ENCODE measurements around the gene JHY.

The JHY gene

DNA sequence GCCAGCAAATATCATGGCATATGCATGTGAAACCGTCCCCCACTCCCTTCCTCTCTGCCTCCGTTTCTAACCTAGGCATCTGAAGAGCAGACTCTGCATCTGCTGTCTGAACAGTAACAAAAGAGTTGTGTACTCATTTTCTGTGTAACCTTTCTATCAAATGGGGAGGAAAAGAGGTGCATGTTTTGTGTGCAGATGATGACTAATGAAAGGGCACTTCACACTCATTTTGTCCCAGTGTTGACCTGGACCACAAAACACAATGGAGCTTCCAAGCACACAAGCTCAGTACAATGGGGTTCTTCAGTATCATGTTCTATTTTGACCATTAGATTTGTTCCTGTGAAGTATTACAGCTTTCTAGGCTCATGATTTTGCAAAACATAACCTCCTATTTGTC lies 13.0 kb downstream of the JHY start:
- Histone ChIP-seq H2BK12ac (ENCODE audit: low read length in 2 of 2) (no peak overlapping the region), H3K36me3 (ENCODE audit: control insufficient read depth in 1 of 2, insufficient read depth in 2 of 2, low read depth in 1 of 2, low read length in 2 of 2) (peaks cover 0 to 2% of the 10 kb centered on the region in 2 experiments), H3K9me3 (ENCODE audit: control insufficient read depth, low read length) (no peaks in the 10 kb centered on the region), H3K4me2 (ENCODE audit: low read length, poor library complexity, severe bottlenecking) (no peak overlapping the region), H3K23ac (ENCODE audit: low read length in 2 of 2) (no peak overlapping the region), H2AK5ac (ENCODE audit: low read length, severe bottlenecking) (no peak overlapping the region), H3K4me3 (ENCODE audit: insufficient read depth in 1 of 2, low read depth in 1 of 2, low read length in 2 of 2) (no peak overlapping the region), H3K18ac (ENCODE audit: low read depth in 1 of 2, low read length in 2 of 2) (no peak overlapping the region), H4K8ac (ENCODE audit: low read length) (no peak overlapping the region), H2BK15ac (ENCODE audit: low read depth, poor library complexity, severe bottlenecking) (no peak overlapping the region), H3K9ac (ENCODE audit: low read length) (no peak overlapping the region), H3K14ac (ENCODE audit: low read length in 2 of 2) (no peak overlapping the region), H2AFZ (ENCODE audit: low read depth, low read length) (no peak overlapping the region), H2BK5ac (ENCODE audit: low read depth, low read length, poor library complexity, severe bottlenecking) (no peak overlapping the region), H3K27ac (ENCODE audit: low read length, poor library complexity, severe bottlenecking) (no peak overlapping the region), H3K27me3 (ENCODE audit: control insufficient read depth in 1 of 2, insufficient read depth in 1 of 2, low read length in 2 of 2) (no peaks in the 10 kb centered on the region), H3K4ac (ENCODE audit: low read depth in 1 of 2, low read length in 2 of 2) (no peak overlapping the region), H3K4me1 (ENCODE audit: control insufficient read depth, insufficient read depth, low read depth, low read length) (no peaks in the 10 kb centered on the region), H4K91ac (ENCODE audit: low read length) (no peak overlapping the region), H3K79me1 (replicated peaks; ENCODE audit: low read length, poor library complexity, severe bottlenecking) (no peaks in the 10 kb centered on the region), H2BK120ac (ENCODE audit: low read depth, low read length) (no peak overlapping the region)
- 90% methylated on average over 2 of the region's 2 CpGs for WGBS
- no peak for DNase-seq

DNA sequence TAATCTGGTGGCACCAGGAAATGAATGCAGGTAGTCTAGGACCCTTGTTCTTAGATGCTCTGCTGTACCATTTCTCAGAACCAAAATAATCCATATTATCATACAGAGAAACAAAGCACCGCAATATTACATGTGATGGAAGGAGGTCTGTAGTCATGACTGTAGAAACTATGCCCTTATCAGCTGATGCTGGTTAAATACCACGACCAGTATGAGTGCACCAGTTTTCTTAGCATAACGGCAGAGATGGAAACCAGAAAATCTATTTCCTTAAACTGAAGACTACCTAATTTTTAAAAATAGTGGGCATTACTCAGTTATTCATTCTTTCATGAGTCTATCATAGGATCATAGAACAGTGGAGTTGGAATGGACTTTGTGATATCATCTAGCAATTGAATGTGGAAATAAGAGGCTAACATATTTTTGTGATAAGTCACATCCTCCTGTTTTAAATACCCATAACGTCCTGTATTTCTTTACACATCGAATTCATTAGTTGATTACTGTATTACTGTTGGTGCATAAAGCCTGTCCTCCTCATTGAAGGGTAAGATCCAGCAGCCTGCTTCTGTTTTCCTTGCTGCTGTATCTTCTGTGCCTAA lies 15.1 kb downstream of the JHY start:
- H3K27me3 ChIP-seq (ENCODE audit: control insufficient read depth in 1 of 2, insufficient read depth in 1 of 2, low read length in 2 of 2), result no peaks in the 10 kb centered on the region
- no peaks in the 10 kb centered on the region for H3K79me1 ChIP-seq (replicated peaks; ENCODE audit: low read length, poor library complexity, severe bottlenecking)
- no peak overlapping the region for H3K9ac ChIP-seq (ENCODE audit: low read length)
- H4K8ac ChIP-seq (ENCODE audit: low read length), result no peak overlapping the region
- no peak overlapping the region for H3K4me2 ChIP-seq (ENCODE audit: low read length, poor library complexity, severe bottlenecking)
- no peak overlapping the region for H4K91ac ChIP-seq (ENCODE audit: low read length)
- H3K36me3 ChIP-seq (ENCODE audit: control insufficient read depth in 1 of 2, insufficient read depth in 2 of 2, low read depth in 1 of 2, low read length in 2 of 2), result peaks cover 0 to 2% of the 10 kb centered on the region in 2 experiments
- no peaks in the 10 kb centered on the region for H3K4me1 ChIP-seq (ENCODE audit: control insufficient read depth, insufficient read depth, low read depth, low read length)
- no peak overlapping the region for H2BK12ac ChIP-seq (ENCODE audit: low read length in 2 of 2)
- no peak overlapping the region for H2BK15ac ChIP-seq (ENCODE audit: low read depth, poor library complexity, severe bottlenecking)
- 62% methylated on average over 4 of the region's 5 CpGs for WGBS
- no peak overlapping the region for H3K27ac ChIP-seq (ENCODE audit: low read length, poor library complexity, severe bottlenecking)
- no peak overlapping the region for H3K4ac ChIP-seq (ENCODE audit: low read depth in 1 of 2, low read length in 2 of 2)
- no peak overlapping the region for H3K14ac ChIP-seq (ENCODE audit: low read length in 2 of 2)
- no peak overlapping the region for H2AFZ ChIP-seq (ENCODE audit: low read depth, low read length)
- no peak overlapping the region for H2AK5ac ChIP-seq (ENCODE audit: low read length, severe bottlenecking)
- DNase-seq, result peak; percentile 10
- H3K4me3 ChIP-seq (ENCODE audit: insufficient read depth in 1 of 2, low read depth in 1 of 2, low read length in 2 of 2), result no peak overlapping the region
- no peak overlapping the region for H2BK5ac ChIP-seq (ENCODE audit: low read depth, low read length, poor library complexity, severe bottlenecking)
- no peak overlapping the region for H2BK120ac ChIP-seq (ENCODE audit: low read depth, low read length)
- no peak overlapping the region for H3K23ac ChIP-seq (ENCODE audit: low read length in 2 of 2)
- H3K9me3 ChIP-seq (ENCODE audit: control insufficient read depth, low read length), result no peaks in the 10 kb centered on the region
- H3K18ac ChIP-seq (ENCODE audit: low read depth in 1 of 2, low read length in 2 of 2), result no peak overlapping the region

DNA sequence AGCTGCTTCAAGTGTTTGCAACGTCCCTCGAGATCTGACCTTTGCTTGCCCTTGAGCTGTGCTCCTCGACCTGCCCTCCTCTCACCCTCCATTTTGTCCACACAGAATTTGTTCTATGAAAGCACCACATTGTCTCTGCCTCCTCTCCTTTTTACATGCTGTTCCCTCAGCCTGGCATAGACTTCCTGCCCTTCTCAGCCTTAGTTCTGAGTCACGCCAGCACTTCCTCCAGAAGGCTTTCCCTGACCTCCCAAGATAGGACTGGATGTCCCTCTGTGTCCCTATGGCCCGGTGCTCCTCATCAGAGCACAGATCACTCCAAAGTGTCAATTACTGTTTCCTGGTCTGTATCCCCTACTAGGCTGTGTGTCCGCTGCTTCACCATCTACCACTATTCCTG lies 16.2 kb downstream of the JHY start:
- 54% methylated on average over 5 of the region's 6 CpGs for WGBS
- H3K4me1 ChIP-seq (ENCODE audit: control insufficient read depth, insufficient read depth, low read depth, low read length), result no peaks in the 10 kb centered on the region
- H3K27me3 ChIP-seq (ENCODE audit: control insufficient read depth in 1 of 2, insufficient read depth in 1 of 2, low read length in 2 of 2), result no peaks in the 10 kb centered on the region
- H3K79me1 ChIP-seq (replicated peaks; ENCODE audit: low read length, poor library complexity, severe bottlenecking), result no peaks in the 10 kb centered on the region
- peak overlapping the region in 1 of 2 experiments; percentile 1 for H3K23ac ChIP-seq (ENCODE audit: low read length in 2 of 2)
- no peak overlapping the region for H4K91ac ChIP-seq (ENCODE audit: low read length)
- H2AFZ ChIP-seq (ENCODE audit: low read depth, low read length), result no peak overlapping the region
- no peak overlapping the region for H4K8ac ChIP-seq (ENCODE audit: low read length)
- no peak overlapping the region for H3K14ac ChIP-seq (ENCODE audit: low read length in 2 of 2)
- no peak overlapping the region for H3K18ac ChIP-seq (ENCODE audit: low read depth in 1 of 2, low read length in 2 of 2)
- H2AK5ac ChIP-seq (ENCODE audit: low read length, severe bottlenecking), result no peak overlapping the region
- no peak overlapping the region for H2BK15ac ChIP-seq (ENCODE audit: low read depth, poor library complexity, severe bottlenecking)
- peaks cover 0 to 3% of the 10 kb centered on the region in 2 experiments for H3K36me3 ChIP-seq (ENCODE audit: control insufficient read depth in 1 of 2, insufficient read depth in 2 of 2, low read depth in 1 of 2, low read length in 2 of 2)
- no peak overlapping the region for H2BK5ac ChIP-seq (ENCODE audit: low read depth, low read length, poor library complexity, severe bottlenecking)
- no peaks in the 10 kb centered on the region for H3K9me3 ChIP-seq (ENCODE audit: control insufficient read depth, low read length)
- no peak overlapping the region for H3K9ac ChIP-seq (ENCODE audit: low read length)
- H2BK120ac ChIP-seq (ENCODE audit: low read depth, low read length), result no peak overlapping the region
- H3K27ac ChIP-seq (ENCODE audit: low read length, poor library complexity, severe bottlenecking), result no peak overlapping the region
- H3K4me2 ChIP-seq (ENCODE audit: low read length, poor library complexity, severe bottlenecking), result no peak overlapping the region
- no peak overlapping the region for H3K4ac ChIP-seq (ENCODE audit: low read depth in 1 of 2, low read length in 2 of 2)
- no peak overlapping the region for H3K4me3 ChIP-seq (ENCODE audit: insufficient read depth in 1 of 2, low read depth in 1 of 2, low read length in 2 of 2)
- DNase-seq, result no peak
- H2BK12ac ChIP-seq (ENCODE audit: low read length in 2 of 2), result no peak overlapping the region

DNA sequence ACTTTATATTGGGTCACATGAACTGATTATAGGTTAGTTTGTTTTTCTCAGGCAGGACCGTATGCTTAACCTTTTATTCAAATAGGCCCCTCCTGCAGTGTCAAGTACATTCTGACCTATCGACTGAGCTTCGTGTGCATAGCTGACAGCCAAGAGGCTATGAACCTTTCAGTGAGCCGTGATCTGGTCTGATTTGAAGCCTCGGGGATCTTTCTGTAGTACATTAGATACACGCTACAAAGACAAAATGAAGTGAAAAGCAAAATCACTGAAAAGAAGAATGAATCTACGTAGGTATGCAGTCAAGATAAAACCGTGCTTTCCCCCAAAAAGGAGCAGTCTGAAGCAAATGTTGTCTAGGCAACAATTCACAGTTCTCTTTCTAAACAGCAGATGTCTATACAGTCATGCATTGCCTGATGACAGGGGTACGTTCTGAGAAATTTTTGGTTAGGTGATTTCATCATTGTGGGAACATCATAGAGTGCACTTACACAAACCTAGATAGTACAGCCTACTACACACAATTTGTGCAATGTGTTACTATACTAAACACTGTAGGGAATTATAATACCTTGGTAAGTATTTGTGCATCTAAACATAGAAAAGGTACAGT lies 18.1 kb downstream of the JHY start:
- no peak overlapping the region for H3K14ac ChIP-seq (ENCODE audit: low read length in 2 of 2)
- no peak overlapping the region for H3K4me2 ChIP-seq (ENCODE audit: low read length, poor library complexity, severe bottlenecking)
- no peak overlapping the region for H2AK5ac ChIP-seq (ENCODE audit: low read length, severe bottlenecking)
- no peaks in the 10 kb centered on the region for H3K4me1 ChIP-seq (ENCODE audit: control insufficient read depth, insufficient read depth, low read depth, low read length)
- peaks cover 5 to 6% of the 10 kb centered on the region in 2 experiments for H3K36me3 ChIP-seq (ENCODE audit: control insufficient read depth in 1 of 2, insufficient read depth in 2 of 2, low read depth in 1 of 2, low read length in 2 of 2)
- no peak overlapping the region for H2AFZ ChIP-seq (ENCODE audit: low read depth, low read length)
- no peaks in the 10 kb centered on the region for H3K9me3 ChIP-seq (ENCODE audit: control insufficient read depth, low read length)
- no peak overlapping the region for H2BK12ac ChIP-seq (ENCODE audit: low read length in 2 of 2)
- H4K91ac ChIP-seq (ENCODE audit: low read length), result no peak overlapping the region
- DNase-seq, result no peak
- H2BK5ac ChIP-seq (ENCODE audit: low read depth, low read length, poor library complexity, severe bottlenecking), result no peak overlapping the region
- 92% methylated on average over 8 of the region's 9 CpGs for WGBS
- no peak overlapping the region for H4K8ac ChIP-seq (ENCODE audit: low read length)
- H3K27me3 ChIP-seq (ENCODE audit: control insufficient read depth in 1 of 2, insufficient read depth in 1 of 2, low read length in 2 of 2), result no peaks in the 10 kb centered on the region
- H2BK15ac ChIP-seq (ENCODE audit: low read depth, poor library complexity, severe bottlenecking), result no peak overlapping the region
- no peak overlapping the region for H3K18ac ChIP-seq (ENCODE audit: low read depth in 1 of 2, low read length in 2 of 2)
- H2BK120ac ChIP-seq (ENCODE audit: low read depth, low read length), result no peak overlapping the region
- H3K79me1 ChIP-seq (replicated peaks; ENCODE audit: low read length, poor library complexity, severe bottlenecking), result no peaks in the 10 kb centered on the region
- no peak overlapping the region for H3K4ac ChIP-seq (ENCODE audit: low read depth in 1 of 2, low read length in 2 of 2)
- no peak overlapping the region for H3K9ac ChIP-seq (ENCODE audit: low read length)
- no peak overlapping the region for H3K27ac ChIP-seq (ENCODE audit: low read length, poor library complexity, severe bottlenecking)
- H3K4me3 ChIP-seq (ENCODE audit: insufficient read depth in 1 of 2, low read depth in 1 of 2, low read length in 2 of 2), result no peak overlapping the region
- no peak overlapping the region for H3K23ac ChIP-seq (ENCODE audit: low read length in 2 of 2)
